Mucosa of gallbladder (tissue), 1 donor: Measurements from ENCODE around the gene SLC9A8. TPM values are rescaled to one million over a fixed set of nuclear protein-coding genes. Genes with fewer than 3 reads are reported as not detected.

Experiments used
- DNase-seq: peaks from one replicate; pipeline ENCODE4 v3.0.0-alpha.2; 2020; ENCODE audit warnings: low spot score
- total RNA-seq: library from RNA; stranded (reverse); gene quantifications from one replicate; pipeline ENCODE4 v1.2.1, GENCODE V29; 2021
- donor health status: DM: no; HTN: no; CAD: no.

Gene SLC9A8
- total RNA-seq, 1 donor from 2014 or later: 9.7 TPM

GRCh38 chr20:49874696-49875095 is 62.1 kb downstream of the SLC9A8 start:
- no peak for DNase-seq

GRCh38 chr20:49877386-49877921 is 64.8 kb downstream of the SLC9A8 start:
- DNase-seq: no peak

GRCh38 chr20:49878977-49879376 is 66.3 kb downstream of the SLC9A8 start:
- DNase-seq: no peak

- DNase-seq: no peak
Measured at GRCh38 chr20:49880177-49880576, 67.5 kb downstream of the SLC9A8 start.

- no peak for DNase-seq
Measured at GRCh38 chr20:49880724-49881445, 68.3 kb downstream of the SLC9A8 start.

GRCh38 chr20:49882171-49882970 is 69.7 kb downstream of the SLC9A8 start:
- no peak for DNase-seq

GRCh38 chr20:49883246-49883802 is 70.7 kb downstream of the SLC9A8 start:
- DNase-seq: no peak

- DNase-seq: no peak
Measured at GRCh38 chr20:49885558-49886332, 73.1 kb downstream of the SLC9A8 start.

- no peak for DNase-seq
Measured at GRCh38 chr20:49886571-49887213, 74.1 kb downstream of the SLC9A8 start.

- DNase-seq: no peak
Measured at GRCh38 chr20:49887251-49888211, 74.9 kb downstream of the SLC9A8 start.

GRCh38 chr20:49888212-49889000 is 75.8 kb downstream of the SLC9A8 start:
- peak; percentile 57 for DNase-seq

- no peak for DNase-seq
Measured at GRCh38 chr20:49889001-49889934, 76.6 kb downstream of the SLC9A8 start.

GRCh38 chr20:49889935-49890333 is 77.3 kb downstream of the SLC9A8 start:
- DNase-seq: no peak

- DNase-seq: no peak
Measured at GRCh38 chr20:49890471-49891361, 78.1 kb downstream of the SLC9A8 start.

GRCh38 chr20:49891476-49892110 is 79.0 kb downstream of the SLC9A8 start:
- DNase-seq: no peak

GRCh38 chr20:49892260-49892659 is 79.6 kb downstream of the SLC9A8 start:
- no peak for DNase-seq

GRCh38 chr20:49892817-49893216 is 80.2 kb downstream of the SLC9A8 start:
- DNase-seq: no peak
